Activated T-cell treated with anti-CD3 and anti-CD28 coated beads, Interleukin-2, amount 50 U/mL, for 4 hours (primary cell): Measurements from ENCODE around the gene ZNF639. TPM values are rescaled to one million over a fixed set of nuclear protein-coding genes. Genes with fewer than 3 reads are reported as not detected.

Source experiments
- ATAC-seq, 2 donors: fragments of 200-7000 bp; cut with Tn5 transposase; one replicate each; pipeline ENCODE4 v1.10.0; 2021
- DNase-seq: peaks from one replicate; pipeline ENCODE4 v3.0.0-alpha.2; 2020
- H3K27me3 Mint-ChIP-seq: one replicate; pipeline ENCODE4 v1.8.0; 2021; ENCODE audit warnings: low read depth, mixed read lengths
- H3K36me3 Mint-ChIP-seq: one replicate; pipeline ENCODE4 v1.8.0; 2022; ENCODE audit warnings: mixed read lengths; ENCODE audit not compliant: insufficient read depth
- H3K4me1 Mint-ChIP-seq: one replicate; pipeline ENCODE4 v1.8.0; 2021; ENCODE audit warnings: low read depth, mixed read lengths
- H3K4me3 Mint-ChIP-seq: one replicate; pipeline ENCODE4 v1.8.0; 2021; ENCODE audit warnings: mild to moderate bottlenecking, moderate library complexity, mixed read lengths
- H3K9me3 Mint-ChIP-seq: one replicate; pipeline ENCODE4 v1.8.0; 2021; ENCODE audit warnings: mixed read lengths
- total RNA-seq, 3 donors: library from RNA; stranded (reverse); gene quantifications; one replicate each; pipeline ENCODE4 v1.2.1, GENCODE V29; 2021

Gene ZNF639
- total RNA-seq, 3 donors from 2014 or later = 41.1 to 51.4 (median 45.6) TPM

DNA sequence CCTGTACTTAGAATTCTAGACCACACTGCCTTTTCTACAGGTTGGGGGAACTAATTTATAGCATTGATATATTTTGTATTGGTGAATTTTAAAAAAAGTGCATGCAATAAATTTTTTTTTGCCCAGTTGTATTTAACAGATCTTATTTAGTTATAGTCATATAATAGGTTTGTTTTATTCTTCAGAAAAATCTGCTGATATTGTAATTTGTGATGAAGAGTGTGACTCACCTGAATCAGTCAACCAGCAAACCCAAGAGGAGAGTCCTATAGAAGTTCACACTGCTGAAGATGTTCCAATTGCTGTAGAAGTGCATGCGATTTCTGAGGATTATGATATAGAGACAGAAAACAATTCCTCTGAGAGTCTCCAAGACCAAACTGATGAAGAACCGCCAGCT, 10.3 kb downstream of the ZNF639 start:
- ATAC-seq = no peak
- no peak for DNase-seq
- Mint-ChIP-seq H3K27me3 (no peaks in the 10 kb centered on the region), H3K4me1 (no peaks in the 10 kb centered on the region), H3K36me3 (peaks cover 31% of the 10 kb centered on the region), H3K9me3 (no peaks in the 10 kb centered on the region), H3K4me3 (no peak overlapping the region)

DNA sequence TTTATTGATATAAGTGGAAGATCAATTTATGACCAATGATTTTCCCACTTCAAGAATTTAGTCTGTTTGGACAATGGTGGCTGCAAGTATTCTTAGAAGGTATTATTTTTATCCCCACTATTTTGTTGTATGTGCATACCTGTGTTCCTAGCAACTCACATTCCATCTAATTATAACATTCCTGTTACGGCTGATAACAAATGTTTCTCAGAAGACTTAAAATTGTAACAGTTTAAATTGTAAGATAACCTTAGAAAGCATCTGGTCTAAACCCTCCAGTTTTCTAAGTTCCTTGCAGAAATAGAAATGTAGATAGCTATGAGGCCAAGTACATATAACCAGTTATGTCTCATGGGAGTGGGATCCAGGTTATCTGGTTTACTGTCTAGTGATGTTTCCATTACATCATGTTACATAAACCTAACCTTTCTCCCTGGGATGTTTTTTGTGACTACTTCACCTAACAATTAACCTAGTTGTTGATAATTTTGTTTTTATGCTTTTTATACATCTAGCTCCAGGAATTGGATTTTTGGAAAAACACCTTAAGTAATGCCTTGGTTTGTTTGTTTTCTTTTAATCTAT, 13.6 kb downstream of the ZNF639 start:
- Mint-ChIP-seq H3K27me3 (no peaks in the 10 kb centered on the region), H3K4me1 (no peaks in the 10 kb centered on the region), H3K9me3 (no peaks in the 10 kb centered on the region), H3K4me3 (no peak overlapping the region), H3K36me3 (peaks cover 20% of the 10 kb centered on the region)
- ATAC-seq = no peak
- no peak for DNase-seq

DNA sequence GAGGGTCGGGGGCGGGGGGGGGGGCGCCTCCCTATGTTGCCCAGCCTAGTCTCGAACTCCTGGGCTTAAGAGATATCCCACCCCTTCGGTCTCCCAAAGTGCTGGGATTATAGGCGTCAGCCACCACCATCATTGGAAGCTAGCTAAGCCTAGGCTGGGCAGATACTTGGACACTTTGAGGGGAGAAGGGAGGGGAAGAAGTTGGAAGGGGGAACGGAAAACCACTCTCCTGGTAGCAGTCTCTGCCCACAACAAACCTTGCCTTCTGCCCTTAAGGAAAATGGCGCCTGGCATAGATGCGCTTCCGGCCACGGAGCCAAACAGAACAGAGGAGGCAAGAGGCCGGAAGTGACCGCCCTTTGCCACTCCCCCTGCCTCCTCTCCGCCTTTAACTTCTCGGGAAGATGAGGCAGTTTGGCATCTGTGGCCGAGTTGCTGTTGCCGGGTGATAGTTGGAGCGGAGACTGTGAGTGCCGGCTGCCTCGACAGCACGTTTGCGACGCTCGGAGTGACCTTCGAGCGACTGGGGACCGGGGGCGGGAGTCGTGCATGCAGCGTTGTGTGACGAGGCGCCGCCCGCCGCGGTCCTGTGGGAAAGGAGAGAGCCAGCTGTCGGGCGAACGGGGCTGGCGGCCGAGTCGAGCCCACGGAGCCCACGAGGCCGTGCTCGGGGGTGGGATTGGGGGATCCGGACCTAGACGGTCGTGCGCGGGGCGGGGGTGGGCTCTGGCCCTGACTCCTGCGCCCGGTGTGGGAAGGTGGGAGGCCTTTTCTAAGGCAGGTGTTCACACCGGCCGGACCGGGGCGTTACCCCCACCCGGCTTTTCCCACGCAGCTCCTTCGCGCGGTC, 24.7 kb downstream of the ZNF639 start, which contains the start of gene MFN1:
TSS of gene MFN1 (plus strand) at position 365 of the 850 bp plus-strand sequence. CDS start 1,143 bp downstream, outside the sequence.
- Mint-ChIP-seq H3K4me3 (peak within 1 kb of the TSS; percentile 91), H3K27me3 (no peaks in the 10 kb centered on the region), H3K36me3 (peaks cover 6% of the 10 kb centered on the region), H3K9me3 (no peaks in the 10 kb centered on the region), H3K4me1 (peaks cover 19% of the 10 kb centered on the region)
- ATAC-seq (peak; percentile 98), DNase-seq (peak; percentile 82)

DNA sequence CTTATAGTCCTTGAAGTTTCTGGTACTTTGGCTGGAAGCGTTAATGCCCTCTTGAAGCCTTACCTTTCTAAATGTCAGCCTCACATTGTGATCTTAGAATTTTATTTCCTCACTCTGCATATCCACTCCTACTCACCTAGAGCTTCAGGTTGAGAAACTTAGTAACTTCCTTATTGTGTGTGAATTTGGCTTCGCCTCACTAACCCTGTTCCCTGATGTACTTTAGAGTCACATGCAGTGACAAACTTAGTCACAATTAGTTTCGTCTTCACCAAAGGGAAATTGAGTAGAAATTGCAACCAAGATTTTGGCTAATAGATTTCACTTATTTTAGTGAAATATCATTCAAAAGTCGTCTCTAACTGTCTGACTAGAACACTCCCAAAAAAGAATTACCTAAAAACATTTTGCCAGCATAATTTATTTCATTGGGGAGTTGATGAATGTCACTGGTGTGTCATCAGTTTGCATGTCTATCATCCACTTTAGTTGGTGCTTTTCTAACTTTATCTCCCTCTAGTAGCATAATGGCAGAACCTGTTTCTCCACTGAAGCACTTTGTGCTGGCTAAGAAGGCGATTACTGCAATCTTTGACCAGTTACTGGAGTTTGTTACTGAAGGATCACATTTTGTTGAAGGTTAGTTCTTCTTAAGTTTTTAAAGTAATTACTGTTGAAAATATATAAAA, 25.6 kb downstream of the ZNF639 start:
- H3K27me3 Mint-ChIP-seq = no peaks in the 10 kb centered on the region
- peak overlapping the region; percentile 91 for H3K4me3 Mint-ChIP-seq
- peaks cover 8% of the 10 kb centered on the region for H3K36me3 Mint-ChIP-seq
- no peaks in the 10 kb centered on the region for H3K9me3 Mint-ChIP-seq
- DNase-seq (no peak), ATAC-seq (peak; percentile 21 to 24)
- H3K4me1 Mint-ChIP-seq = peaks cover 19% of the 10 kb centered on the region

DNA sequence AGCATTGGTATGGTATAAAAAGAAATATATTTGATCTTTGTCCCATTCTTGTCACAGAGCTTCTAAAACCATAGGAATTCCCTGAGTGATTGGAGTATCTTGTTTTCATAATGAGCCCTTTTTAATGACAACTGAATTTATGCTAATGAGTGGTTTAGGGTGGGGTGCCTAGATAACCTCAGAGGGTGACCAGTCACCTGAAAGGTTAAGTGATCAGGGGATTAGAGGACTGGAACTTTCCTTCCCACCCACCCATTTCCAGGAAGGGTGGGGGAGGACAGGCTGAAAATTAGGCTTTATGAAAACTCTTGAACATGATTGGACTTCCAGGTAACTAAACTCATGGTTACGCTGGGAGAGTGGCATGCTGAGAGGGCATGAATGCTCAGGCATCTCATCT, 33.2 kb downstream of the ZNF639 start:
- ATAC-seq = no peak
- Mint-ChIP-seq H3K9me3 (no peaks in the 10 kb centered on the region), H3K27me3 (no peaks in the 10 kb centered on the region), H3K4me1 (peaks cover 16% of the 10 kb centered on the region), H3K36me3 (peaks cover 45% of the 10 kb centered on the region), H3K4me3 (no peak overlapping the region)
- DNase-seq = no peak

DNA sequence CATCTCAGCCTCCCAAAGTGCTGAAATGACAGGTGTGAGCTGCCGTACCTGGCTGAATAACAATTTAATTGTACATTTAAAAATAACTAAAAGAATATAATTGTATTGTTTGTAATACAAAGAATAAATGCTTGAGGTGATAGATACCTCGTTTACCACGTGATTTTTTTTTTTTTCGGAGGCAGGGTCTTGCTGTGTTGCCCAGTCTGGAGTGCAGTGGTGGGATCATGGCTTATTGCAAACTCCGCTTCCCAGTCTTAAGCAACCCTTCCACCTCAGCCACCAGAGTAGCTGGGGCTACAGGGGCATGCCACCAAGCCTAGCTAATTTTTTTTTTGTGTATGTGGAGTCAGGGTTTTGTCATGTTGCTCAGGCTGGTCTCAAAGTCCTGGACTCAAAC, 40.5 kb downstream of the ZNF639 start:
- peaks cover 33% of the 10 kb centered on the region for H3K36me3 Mint-ChIP-seq
- no peaks in the 10 kb centered on the region for H3K27me3 Mint-ChIP-seq

DNA sequence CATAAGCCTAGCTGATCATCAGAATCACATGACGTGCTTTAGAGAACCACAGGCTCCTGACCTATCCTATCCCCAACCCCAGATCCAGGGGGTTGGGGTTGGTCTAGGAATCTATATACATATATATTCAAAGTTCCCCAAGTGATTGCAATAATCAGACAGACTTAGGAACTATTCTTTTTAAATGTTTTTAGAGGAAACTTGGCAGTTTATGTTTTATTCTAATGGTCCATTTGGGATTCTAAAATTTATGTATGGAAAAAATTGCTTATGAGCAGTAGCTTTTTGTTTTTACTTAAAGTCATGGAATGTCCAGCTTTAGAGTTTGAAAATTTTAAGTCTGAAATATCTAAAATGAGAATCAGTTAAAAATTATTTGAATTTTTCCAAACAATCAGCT, 46.8 kb downstream of the ZNF639 start:
- H3K4me1 Mint-ChIP-seq = no peaks in the 10 kb centered on the region
- DNase-seq (no peak), ATAC-seq (no peak)
- H3K27me3 Mint-ChIP-seq = no peaks in the 10 kb centered on the region
- peaks cover 30% of the 10 kb centered on the region for H3K36me3 Mint-ChIP-seq
- no peaks in the 10 kb centered on the region for H3K9me3 Mint-ChIP-seq
- H3K4me3 Mint-ChIP-seq = no peak overlapping the region

More for the DNA sequence above, 40.5 kb downstream of the ZNF639 start:
- ATAC-seq (no peak), DNase-seq (no peak)
- H3K4me1 Mint-ChIP-seq = no peaks in the 10 kb centered on the region
- no peaks in the 10 kb centered on the region for H3K9me3 Mint-ChIP-seq
- H3K4me3 Mint-ChIP-seq = no peak overlapping the region

DNA sequence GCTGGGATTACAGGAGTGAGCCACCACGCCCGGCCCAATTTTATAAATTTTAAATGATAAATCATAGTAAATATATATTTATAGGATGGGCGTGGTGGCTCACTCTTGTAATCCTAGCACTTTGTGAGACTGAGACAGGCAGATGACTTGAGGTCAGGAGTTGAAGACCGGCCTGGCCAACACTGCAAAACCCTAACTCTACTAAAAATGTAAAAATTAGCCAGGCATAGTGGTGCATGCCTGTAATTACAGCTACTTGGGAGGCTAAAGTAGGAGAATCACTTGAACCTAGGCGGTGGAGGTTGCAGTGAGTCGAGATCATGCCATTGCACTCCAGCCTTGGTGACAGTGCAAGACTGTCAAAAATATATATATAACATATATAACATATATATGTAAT, 51.1 kb downstream of the ZNF639 start:
- Mint-ChIP-seq H3K4me3 (no peak overlapping the region), H3K27me3 (no peaks in the 10 kb centered on the region), H3K9me3 (no peaks in the 10 kb centered on the region), H3K36me3 (peaks cover 26% of the 10 kb centered on the region), H3K4me1 (no peaks in the 10 kb centered on the region)
- DNase-seq (no peak), ATAC-seq (no peak)

DNA sequence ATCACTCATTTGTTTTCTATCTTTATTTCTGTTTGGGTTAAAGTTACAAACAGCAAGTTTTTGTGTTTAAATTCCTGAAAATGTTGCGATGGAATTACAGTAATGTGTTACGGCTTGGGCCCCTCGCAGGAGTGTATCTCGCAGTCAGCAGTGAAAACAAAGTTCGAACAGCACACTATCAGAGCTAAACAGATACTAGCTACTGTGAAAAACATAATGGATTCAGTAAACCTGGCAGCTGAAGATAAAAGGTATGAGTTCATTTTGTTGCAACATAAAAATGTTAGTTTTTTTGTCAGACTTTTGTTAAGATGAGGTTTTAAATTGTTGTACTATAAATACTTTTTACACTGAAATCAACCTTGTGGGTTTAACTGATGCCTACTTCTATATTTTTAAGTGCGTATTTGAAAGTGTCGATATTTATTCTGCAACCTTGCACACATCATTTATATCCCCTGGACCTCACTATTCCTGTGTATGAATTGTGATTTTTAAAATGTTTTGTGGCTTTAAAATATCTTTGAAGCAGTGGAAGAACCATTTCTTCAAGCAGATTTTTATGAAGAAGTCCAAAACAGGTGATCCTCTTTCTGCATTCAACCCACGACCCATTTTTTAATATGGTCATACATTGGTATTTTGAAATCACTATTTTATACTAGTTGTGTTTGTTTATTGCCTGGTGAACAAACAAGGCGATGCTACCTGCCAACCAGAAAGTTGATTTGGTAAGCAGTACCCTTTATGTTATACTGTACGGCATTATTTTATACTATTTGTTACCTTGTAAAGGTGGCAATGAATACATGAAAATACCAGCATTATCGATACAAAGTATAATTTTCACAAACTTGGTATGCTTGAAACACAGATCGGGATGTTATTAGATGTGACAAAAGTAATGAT, 52.5 kb downstream of the ZNF639 start:
- ATAC-seq (no peak), DNase-seq (no peak)
- H3K36me3 Mint-ChIP-seq = peaks cover 31% of the 10 kb centered on the region
- no peaks in the 10 kb centered on the region for H3K27me3 Mint-ChIP-seq
- H3K4me1 Mint-ChIP-seq = no peaks in the 10 kb centered on the region
- no peak overlapping the region for H3K4me3 Mint-ChIP-seq
- no peaks in the 10 kb centered on the region for H3K9me3 Mint-ChIP-seq

DNA sequence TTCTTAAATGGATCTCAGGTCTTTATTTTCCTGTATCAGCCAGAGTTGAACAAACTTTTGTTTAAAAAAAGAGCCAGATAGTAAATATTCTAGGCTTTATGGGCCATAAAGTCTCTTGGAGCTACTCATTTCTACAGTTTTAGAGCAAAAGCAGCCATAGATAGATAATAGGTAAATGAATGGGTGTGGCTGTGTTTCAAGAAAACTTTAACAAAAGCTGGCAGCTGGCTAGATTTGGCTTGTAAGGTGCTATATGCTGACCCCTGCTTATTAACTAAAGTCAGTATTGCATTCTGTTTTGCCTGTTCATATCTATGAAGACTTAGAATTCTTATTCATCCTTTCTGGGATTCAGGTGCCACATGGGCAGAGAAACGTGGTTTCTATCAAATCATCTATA, 53.6 kb downstream of the ZNF639 start:
- H3K36me3 Mint-ChIP-seq = peaks cover 27% of the 10 kb centered on the region
- DNase-seq = no peak
- no peak for ATAC-seq
- no peaks in the 10 kb centered on the region for H3K4me1 Mint-ChIP-seq
- no peaks in the 10 kb centered on the region for H3K27me3 Mint-ChIP-seq
- H3K9me3 Mint-ChIP-seq = no peaks in the 10 kb centered on the region
- H3K4me3 Mint-ChIP-seq = no peak overlapping the region

Other genes with a start within 250 kb of the ZNF639 start
- 10 to 100 TPM; 11.4 to 16.1 (median 12.0) TPM for gene PIK3CA, start 174.7 kb upstream of the ZNF639 start, total RNA-seq
- under 1 TPM in 2 of 3 donors, not detected in 1; 0.15 to 0.34 TPM for gene KCNMB3, start 71.9 kb upstream of the ZNF639 start, total RNA-seq
- 10 to 100 TPM; 31.2 to 35.1 (median 34.4) TPM for gene MFN1, start 24.7 kb downstream of the ZNF639 start, total RNA-seq
- 1 to 10 TPM in 1 of 3 donors, under 1 TPM in 2; 0.58 to 1.1 (median 0.63) TPM for gene GNB4, start 128.4 kb downstream of the ZNF639 start, total RNA-seq
- 10 to 100 TPM; 86.7 to 96.8 (median 92.3) TPM for gene ACTL6A, start 239.9 kb downstream of the ZNF639 start, total RNA-seq